OCI-LY7 (cell line): Measurements from ENCODE around the gene XPO1. TPM values are rescaled to one million over a fixed set of nuclear protein-coding genes. Genes with fewer than 3 reads are reported as not detected.

ENCODE experiments used
- BruUV-seq: library from RNA; stranded (reverse); fragments of 400-500 nt; replicated peaks from 2 replicates; lab custom pipeline; 2021; lab: Mats Ljungman, UMichigan
- CTCF ChIA-PET: fragments of 300-600 bp; sonication (Branson Sonifier 250); formaldehyde crosslinking; loops from one replicate; lab custom pipeline; 2022; ENCODE audit warnings: antibody characterized with exemption; ENCODE audit not compliant: unreplicated experiment; lab: Charles Lee
- POLR2A ChIA-PET: fragments of 300-600 bp; sonication (Branson Sonifier 250); formaldehyde crosslinking; loops from one replicate; lab custom pipeline; 2022; ENCODE audit warnings: antibody characterized with exemption; lab: Charles Lee
- DNase-seq: peaks from one replicate; pipeline ENCODE4 v3.0.0-alpha.2; 2015; ENCODE audit warnings: low spot score
- H2AFZ ChIP-seq: fragments of 200-600 bp; sonication (generic), shearing (Covaris generic); 2 replicates; pipeline ENCODE4 v1.6.1; 2014; ENCODE audit warnings: mild to moderate bottlenecking, antibody characterized with exemption, low read length, moderate library complexity
- H3K27ac ChIP-seq: fragments of 200-600 bp; sonication (generic); 2 replicates; pipeline ENCODE4 v1.5.1; 2014; ENCODE audit warnings: mixed run types, low read depth, mild to moderate bottlenecking, moderate library complexity, low read length, inconsistent platforms; ENCODE audit not compliant: poor library complexity, severe bottlenecking
- H3K36me3 ChIP-seq: fragments of 200-600 bp; sonication (generic); 2 replicates; pipeline ENCODE4 v1.6.1; 2014; ENCODE audit warnings: mild to moderate bottlenecking, antibody characterized with exemption, low read length, moderate library complexity, mixed read lengths; ENCODE audit not compliant: insufficient read depth
- H3K4me1 ChIP-seq: fragments of 200-600 bp; sonication (generic); 2 replicates; pipeline ENCODE4 v1.5.1; 2014; ENCODE audit warnings: mild to moderate bottlenecking, low read length; ENCODE audit not compliant: insufficient read depth, poor library complexity, severe bottlenecking
- H3K4me2 ChIP-seq: fragments of 200-600 bp; sonication (generic); 2 replicates; pipeline ENCODE4 v1.6.1; 2014; ENCODE audit warnings: mild to moderate bottlenecking, low read length
- H3K4me3 ChIP-seq: fragments of 200-600 bp; sonication (generic); 2 replicates; pipeline ENCODE4 v1.5.1; 2014; ENCODE audit warnings: mild to moderate bottlenecking, low read depth, low read length; ENCODE audit not compliant: poor library complexity, severe bottlenecking
- H3K79me2 ChIP-seq: fragments of 200-600 bp; sonication (generic); 2 replicates; pipeline ENCODE4 v1.6.1; 2016; ENCODE audit warnings: low read depth, mild to moderate bottlenecking, low read length, moderate library complexity, mixed read lengths; ENCODE audit not compliant: insufficient read depth
- H3K9me2 ChIP-seq: fragments of 200-600 bp; sonication (generic); 2 replicates; pipeline ENCODE4 v1.6.1; 2016; ENCODE audit warnings: mild to moderate bottlenecking, low read length, mixed read lengths; ENCODE audit not compliant: insufficient read depth
- H3K9me3 ChIP-seq: fragments of 200-600 bp; sonication (generic); 2 replicates; pipeline ENCODE4 v1.6.1; 2014; ENCODE audit warnings: mild to moderate bottlenecking, mixed run types, low read length, mixed read lengths
- H4K20me1 ChIP-seq: fragments of 200-600 bp; sonication (generic); 2 replicates; pipeline ENCODE4 v1.6.1; 2014; ENCODE audit warnings: mild to moderate bottlenecking, antibody characterized with exemption, low read length, moderate library complexity, mixed read lengths; ENCODE audit not compliant: insufficient read depth
- CTCF ChIP-seq: fragments of 200-600 bp; sonication (generic); conservative IDR thresholded peaks from 2 replicates; pipeline ENCODE4 v1.5.1; 2014; ENCODE audit warnings: mild to moderate bottlenecking, antibody characterized with exemption, low read length, moderate library complexity, mixed read lengths
- EZH2phosphoT487 ChIP-seq: fragments of 200-600 bp; sonication (generic); IDR thresholded peaks from 2 replicates; pipeline ENCODE4 v1.6.1; 2018; ENCODE audit warnings: low read depth, borderline replicate concordance, mild to moderate bottlenecking, mixed run types, antibody characterized with exemption, low read length, moderate library complexity, mixed read lengths
- intact Hi-C: fragments of 100-400 bp; cut with micrococcal nuclease; formaldehyde crosslinking; loops from one replicate; pipeline ENCODE4 v1.10.0; 2022; ENCODE audit not compliant: unreplicated experiment
- total RNA-seq, 2 experiments: library from RNA; depleted of rRNA in 1 of 2; stranded (reverse); fragments of >200 nt in 1 of 2; shearing (Covaris generic) in 1 of 2; gene quantifications; 2 replicates each; pipeline ENCODE4 v1.2.3, GENCODE V29; 2014 to 2022

XPO1 gene
- total RNA-seq, 2 experiments from 2014 or later, result 177 to 287 TPM

- ChIA-PET CTCF (no interaction called here), POLR2A (interaction anchor here (1.1 to 2.9 kb wide), 3 partner anchors 11 to 18 kb away, joined by 3 to 17 read pairs (median 4); no protein-coding TSS in a partner anchor)
- no peak for TF ChIP-seq CTCF
- peak overlapping the region; percentile 64 for H3K4me2 ChIP-seq
- H4K20me1 ChIP-seq, result peaks cover 26% of the 10 kb centered on the region; the same call in 1 of the 2 replicates
- peaks cover 98% of the 10 kb centered on the region for H3K4me1 ChIP-seq
- H3K9me2 ChIP-seq, result no peaks in the 10 kb centered on the region
- intact Hi-C loops, result no loop called here
- no peak for DNase-seq
- H3K9me3 ChIP-seq, result no peaks in the 10 kb centered on the region
- H2AFZ ChIP-seq, result no peak overlapping the region
- H3K4me3 ChIP-seq, result peak overlapping the region; percentile 33
- peak overlapping the region; percentile 61 for H3K27ac ChIP-seq
- BruUV-seq, result no TSS peak
- H3K79me2 ChIP-seq, result peaks cover 100% of the 10 kb centered on the region
- H3K36me3 ChIP-seq, result peaks cover 25% of the 10 kb centered on the region
Measured at GRCh38 chr2:61437170-61437569, 101.0 kb downstream of the XPO1 start.

GRCh38 chr2:61436092-61436491 lies 102.1 kb downstream of the XPO1 start:
- DNase-seq, result no peak
- BruUV-seq, result no TSS peak
- H3K4me3 ChIP-seq, result peak overlapping the region; percentile 33
- H2AFZ ChIP-seq, result no peak overlapping the region
- peak overlapping the region; percentile 61 for H3K27ac ChIP-seq
- intact Hi-C loops, result no loop called here
- H3K36me3 ChIP-seq, result peaks cover 35% of the 10 kb centered on the region
- H3K4me2 ChIP-seq, result peak overlapping the region; percentile 64
- peaks cover 92% of the 10 kb centered on the region for H3K4me1 ChIP-seq
- ChIA-PET CTCF (interaction anchor here (1.0 kb wide), 1 partner anchor 10 kb away, joined by 4 read pairs; no protein-coding TSS in a partner anchor), POLR2A (interaction anchor here (0.5 to 2.9 kb wide), 5 partner anchors 9 to 47 kb away, joined by 3 to 17 read pairs (median 3); no protein-coding TSS in a partner anchor)
- peaks cover 26% of the 10 kb centered on the region; the same call in 1 of the 2 replicates for H4K20me1 ChIP-seq
- no peaks in the 10 kb centered on the region for H3K9me2 ChIP-seq
- TF ChIP-seq EZH2phosphoT487 (no peak), CTCF (no peak)
- H3K79me2 ChIP-seq, result peaks cover 100% of the 10 kb centered on the region
- H3K9me3 ChIP-seq, result no peaks in the 10 kb centered on the region

DNA sequence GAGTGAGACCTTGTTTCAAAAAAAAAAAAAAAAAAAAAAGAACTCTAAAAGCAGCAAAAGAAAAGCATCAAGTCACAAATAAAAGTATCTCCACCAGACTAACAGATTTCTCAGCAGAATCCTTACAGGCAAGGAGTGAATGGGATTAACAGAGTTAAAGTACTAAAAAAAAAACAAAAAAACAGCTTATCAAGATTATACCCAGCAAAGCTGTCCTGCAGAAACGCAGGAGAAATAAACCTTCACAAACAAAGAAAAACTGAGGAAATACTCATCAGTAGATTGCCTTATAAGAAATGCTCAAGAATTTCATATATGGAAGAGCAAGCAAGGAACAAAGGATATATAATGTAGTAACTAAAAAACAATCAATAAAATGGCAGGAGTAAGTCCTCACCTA lies 102.9 kb downstream of the XPO1 start:
- Histone ChIP-seq H2AFZ (no peak overlapping the region), H3K4me2 (peak overlapping the region; percentile 64), H3K36me3 (peaks cover 43% of the 10 kb centered on the region), H3K9me2 (no peaks in the 10 kb centered on the region), H3K4me3 (peak overlapping the region; percentile 8), H3K27ac (peak overlapping the region; percentile 61), H3K79me2 (peaks cover 100% of the 10 kb centered on the region), H4K20me1 (peaks cover 26% of the 10 kb centered on the region; the same call in 1 of the 2 replicates), H3K4me1 (peaks cover 89% of the 10 kb centered on the region), H3K9me3 (no peaks in the 10 kb centered on the region)
- no peak for TF ChIP-seq EZH2phosphoT487
- no peak for DNase-seq
- intact Hi-C loops, result no loop called here
- no TSS peak for BruUV-seq
- CTCF ChIA-PET, result no interaction called here
- POLR2A ChIA-PET, result interaction anchor here (0.6 to 2.9 kb wide), 3 partner anchors 9 to 24 kb away, joined by 3 to 17 read pairs (median 6); no protein-coding TSS in a partner anchor
